GM12878 (cell line): ENCODE measurements around the gene RPEL1. TPM values are rescaled to one million over a fixed set of nuclear protein-coding genes. Genes with fewer than 3 reads are reported as not detected.

Experiments used
- ATAC-seq: fragments of 200-7000 bp; cut with Tn5 transposase; 3 replicates; pipeline ENCODE4 v1.9.1; 2020; ENCODE audit warnings: mild to moderate bottlenecking, moderate library complexity
- BruUV-seq: library from RNA; stranded (reverse); fragments of 400-500 nt; replicated peaks from 2 replicates; lab custom pipeline; 2021; lab: Mats Ljungman, UMichigan
- CTCF ChIA-PET: fragments of 300-600 bp; sonication (Branson Sonifier 250); formaldehyde crosslinking; extraction: SDS; loops from one replicate; lab custom pipeline; 2021; ENCODE audit warnings: inconsistent platforms; lab: Yijun Ruan, JAX
- POLR2A ChIA-PET: fragments of 350-600 bp; formaldehyde crosslinking; extraction: SDS; loops from one replicate; lab custom pipeline; 2021; ENCODE audit warnings: inconsistent platforms; lab: Charles Lee
- RAD21 ChIA-PET: fragments of 300-600 bp; sonication (Branson Sonifier 250); formaldehyde crosslinking; loops from one replicate; lab custom pipeline; 2023; ENCODE audit warnings: antibody characterized with exemption; ENCODE audit not compliant: unreplicated experiment; lab: Charles Lee
- SMC1A ChIA-PET: fragments of 300-600 bp; sonication (Branson Sonifier 250); formaldehyde crosslinking; loops from one replicate; lab custom pipeline; 2023; ENCODE audit not compliant: unreplicated experiment, uncharacterized antibody; lab: Charles Lee
- DNase-seq: peaks from one replicate; pipeline ENCODE4 v3.0.0-alpha.2; 2011; ENCODE audit warnings: low read depth, low spot score
- FAIRE-seq: peaks from 3 replicates; lab custom pipeline; 2011; peaks lifted over from hg19 to GRCh38; lab: Jason Lieb, UNC
- H2AFZ ChIP-seq: 2 replicates; pipeline ENCODE4 v1.6.0; 2011; ENCODE audit warnings: low read depth, low read length, control low read depth; ENCODE audit not compliant: control insufficient read depth
- H3K27ac ChIP-seq: 2 replicates; pipeline ENCODE4 v1.5.1; 2011; ENCODE audit warnings: control low read depth; ENCODE audit not compliant: control insufficient read depth, insufficient read depth
- H3K27me3 ChIP-seq, 2 experiments: replicated peaks in 1 of 2; 2 replicates each; pipeline versions ENCODE4 v1.6.0 to v1.6.1; 2011; ENCODE audit warnings: low read length in 1 of 2; ENCODE audit not compliant: control insufficient read depth in 2 of 2, insufficient read depth in 2 of 2
- H3K36me3 ChIP-seq, 2 experiments: 2 replicates each; pipeline ENCODE4 v1.5.1; 2011; ENCODE audit warnings: low read length in 1 of 2; ENCODE audit not compliant: control insufficient read depth in 2 of 2, insufficient read depth in 2 of 2
- H3K4me1 ChIP-seq: 2 replicates; pipeline ENCODE4 v1.6.1; 2011; ENCODE audit warnings: mild to moderate bottlenecking, low read length, moderate library complexity, mixed read lengths; ENCODE audit not compliant: control insufficient read depth, insufficient read depth
- H3K4me2 ChIP-seq: 2 replicates; pipeline ENCODE4 v1.6.0; 2011; ENCODE audit warnings: control low read depth; ENCODE audit not compliant: control insufficient read depth, insufficient read depth
- H3K4me3 ChIP-seq: fragments of 200-600 bp; sonication (generic); 2 replicates; pipeline ENCODE4 v1.5.1; 2016
- H3K79me2 ChIP-seq: 2 replicates; pipeline ENCODE4 v1.6.0; 2011; ENCODE audit warnings: low read length; ENCODE audit not compliant: control insufficient read depth, insufficient read depth
- H3K9ac ChIP-seq: 2 replicates; pipeline ENCODE4 v1.8.0; 2011; ENCODE audit warnings: low read length, control low read depth, mixed read lengths; ENCODE audit not compliant: control insufficient read depth, insufficient read depth
- H3K9me3 ChIP-seq: replicated peaks from 3 replicates; pipeline ENCODE4 v1.5.1; 2011; ENCODE audit warnings: mild to moderate bottlenecking, low read length; ENCODE audit not compliant: control insufficient read depth, insufficient read depth
- H4K20me1 ChIP-seq: 2 replicates; pipeline ENCODE4 v1.6.0; 2011; ENCODE audit not compliant: control insufficient read depth, insufficient read depth
- CEBPZ ChIP-seq: fragments of 150-350 bp; IDR thresholded peaks from 2 replicates; pipeline ENCODE4 v1.6.1; 2016; ENCODE audit warnings: low read depth, low read length
- ZBED1 ChIP-seq: IDR thresholded peaks from 2 replicates; pipeline ENCODE4 v1.6.1; 2016; ENCODE audit warnings: borderline replicate concordance
- ZBTB40 ChIP-seq: fragments of 450-650 bp; IDR thresholded peaks from 2 replicates; pipeline ENCODE4 v1.6.1; 2016; ENCODE audit warnings: mild to moderate bottlenecking, moderate library complexity, borderline replicate concordance
- WGBS: methylation state at CpG from one replicate; pipeline ENCODE4 v1.1.6; 2016; ENCODE audit warnings: low lambda C conversion rate; ENCODE audit not compliant: insufficient replicate concordance, insufficient coverage; ENCODE audit errors: missing lambda C conversion rate; 5-methylcytosine and 5-hydroxymethylcytosine counted together
- in situ Hi-C: fragments of 300-500 bp; cut with MboI; formaldehyde crosslinking; loops from 9 replicates; pipeline ENCODE4 v1.14.3; 2018; ENCODE audit warnings: mixed read lengths
- intact Hi-C: fragments of 100-400 bp; cut with micrococcal nuclease; formaldehyde crosslinking; loops from one replicate; pipeline ENCODE4 v1.14.2; 2022; ENCODE audit not compliant: unreplicated experiment
- polyA plus RNA-seq, 11 experiments: library from polyadenylated mRNA; depleted of rRNA in 4 of 11; unstranded in 6 of 11; stranded (reverse) in 5 of 11; fragments of >200 nt; fragmentation: Nextera tagmentation in 4 of 11; fragmentation: Illumina TruSeq in 1 of 11; extraction: Ambion mirVana in 4 of 11; extraction: Trizol in 1 of 11; gene quantifications; 1 replicate in 1 of 11; 2 replicates in 10 of 11; pipeline versions ENCODE4 v1.2.1 to v1.2.3, GENCODE V29; 2011 to 2016; ENCODE audit warnings: inconsistent platforms in 2 of 11, missing spikeins in 2 of 11, low read depth in 1 of 11
- total RNA-seq, 4 experiments: library from RNA; depleted of rRNA in 3 of 4; stranded (reverse); fragments of >200 nt in 3 of 4; fragmentation: Illumina TruSeq in 1 of 4; extraction: Trizol in 1 of 4; gene quantifications; 2 replicates each; pipeline versions ENCODE4 v1.2.1 to v1.2.3, GENCODE V29; 2013 to 2021

The RPEL1 gene
- total and polyA plus RNA-seq, 10 of the 15 experiments (the other 5 are each of a cell fraction or from before 2014, with no cell fraction given), result 0.04 to 0.08 (median 0.06) TPM; not detected in 6

GRCh38 chr10:103256613-103257012, 10.9 kb downstream of the RPEL1 start:
- Histone ChIP-seq H3K27ac (no peak overlapping the region), H3K9ac (no peak overlapping the region), H3K4me1 (no peaks in the 10 kb centered on the region), H3K4me2 (no peak overlapping the region), H3K27me3 (no peaks in the 10 kb centered on the region), H3K9me3 (no peaks in the 10 kb centered on the region; the same call in 1 of the 3 replicates), H2AFZ (no peak overlapping the region), H3K4me3 (no peak overlapping the region), H4K20me1 (no peaks in the 10 kb centered on the region), H3K36me3 (no peaks in the 10 kb centered on the region), H3K79me2 (no peaks in the 10 kb centered on the region)
- WGBS, result 96% methylated on average over 1 of the region's 1 CpG
- ChIA-PET CTCF (no interaction called here), RAD21 (no interaction called here), POLR2A (interaction anchor here (0.7 kb wide), 1 partner anchor 529 kb away, joined by 5 read pairs; no protein-coding TSS in a partner anchor), SMC1A (no interaction called here)
- ATAC-seq, result no peak
- DNase-seq, result no peak
- intact Hi-C loops (no loop called here), in situ Hi-C loops (no loop called here)
- peak; percentile 57 for TF ChIP-seq ZBTB40
- TF ChIP-seq CEBPZ, result no peak
- no peak for TF ChIP-seq ZBED1
- BruUV-seq, result no TSS peak
- no peak for FAIRE-seq
